DMS153 treated with DMSO at 0.1 percent for 48 hours (cell line): Measurements from ENCODE around the gene NOL9.

Source experiments
- DNase-seq: peaks from one replicate; lab custom pipeline; 2025; ENCODE audit not compliant: unreplicated experiment; lab: John Stamatoyannopoulos, UW

NOL9 gene

DNA sequence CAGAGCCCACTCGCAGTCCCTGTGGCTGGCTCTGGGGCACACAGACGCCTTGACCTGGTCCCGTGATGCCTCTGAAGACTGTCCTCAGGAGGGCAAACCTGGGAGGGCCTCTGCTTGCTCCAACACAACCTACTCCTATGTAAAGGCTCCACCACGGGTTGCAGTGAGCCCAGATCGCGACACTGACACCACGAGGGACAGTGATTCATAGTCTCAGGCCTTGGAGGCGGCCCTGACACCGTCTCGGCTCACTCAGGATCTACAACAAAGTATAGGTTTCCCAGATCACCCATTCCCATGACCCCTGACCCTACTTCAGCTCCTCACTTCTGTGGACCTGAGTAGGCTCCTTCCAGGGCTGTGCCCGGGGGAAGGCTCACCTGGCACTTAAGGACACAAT is 28.0 kb downstream of the NOL9 start:
- no peak for DNase-seq

DNA sequence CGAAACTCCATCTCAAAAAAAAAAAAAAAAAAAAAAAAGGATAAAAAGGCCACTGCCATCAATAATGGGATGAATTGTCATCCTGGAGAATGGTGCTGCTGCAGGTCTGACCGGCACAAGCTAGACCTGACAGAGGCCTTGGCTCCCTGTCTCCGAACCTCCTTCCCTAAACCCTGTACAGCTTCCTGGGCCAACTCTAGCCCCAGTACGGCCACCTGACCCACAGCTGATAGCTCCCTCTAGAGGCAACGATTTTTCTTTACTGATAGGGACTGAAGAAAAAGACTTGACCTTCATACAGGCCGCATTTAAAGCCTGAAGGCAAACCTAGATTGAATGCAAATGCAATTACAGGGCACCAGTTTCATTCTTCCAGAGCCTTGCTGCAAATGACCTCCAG is 30.7 kb downstream of the NOL9 start:
- no peak for DNase-seq

DNA sequence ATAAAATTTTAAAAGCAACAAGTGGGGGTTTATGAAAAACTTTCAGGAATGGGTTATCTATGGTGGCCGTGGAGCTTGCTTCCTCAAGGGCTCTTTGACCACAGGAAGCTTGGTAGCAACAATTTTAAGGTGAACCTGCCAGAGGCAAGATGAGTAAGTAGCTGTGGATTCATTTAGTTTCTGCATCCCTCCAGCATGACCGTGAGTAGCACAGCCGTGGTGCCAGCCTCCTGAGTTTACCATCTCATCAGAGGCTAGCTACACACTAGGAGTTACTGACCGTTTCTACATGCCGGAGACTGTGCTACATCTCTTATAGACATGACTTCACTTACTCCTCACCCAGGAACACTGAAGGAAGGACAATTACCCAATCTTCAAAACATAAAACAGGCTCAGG is 32.8 kb downstream of the NOL9 start:
- DNase-seq, result no peak

DNA sequence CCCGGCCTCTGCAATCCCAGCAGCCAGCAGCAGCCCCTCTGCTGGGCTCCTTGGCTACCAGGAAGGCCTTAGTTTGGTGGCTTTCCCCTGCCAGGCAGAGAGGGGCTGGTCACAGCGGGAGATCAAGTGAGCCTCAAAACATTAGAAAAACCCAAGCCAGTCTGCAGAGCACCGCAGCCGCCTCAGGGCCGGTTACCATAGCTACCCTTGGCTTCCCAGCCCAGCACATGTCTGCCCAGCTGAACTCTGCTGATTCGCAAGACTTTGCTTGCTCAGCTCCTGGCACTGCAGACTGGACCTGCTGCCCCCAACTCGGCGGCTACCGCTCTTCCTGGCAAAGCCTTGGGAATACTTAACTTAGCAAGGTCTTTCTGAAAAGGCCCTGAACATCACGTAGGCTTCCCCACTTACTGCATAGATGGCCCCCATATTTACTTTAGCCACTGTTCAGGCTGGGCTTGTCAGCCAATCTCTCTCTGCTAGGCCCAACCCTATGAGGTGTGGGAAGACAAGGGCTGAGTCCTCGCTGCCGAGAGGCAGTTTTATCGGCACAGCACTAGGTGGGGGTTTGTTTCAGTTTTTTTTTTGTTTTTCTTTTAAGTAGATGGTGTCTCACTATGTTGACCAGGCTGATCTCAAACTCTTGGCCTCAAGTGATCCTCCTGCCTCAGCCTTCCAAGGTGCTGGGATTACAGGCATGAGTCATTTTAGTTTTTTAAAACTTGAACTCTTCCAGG is 34.2 kb downstream of the NOL9 start:
- DNase-seq, result peak; percentile 72

GRCh38 chr1:6519491-6519934 is 34.8 kb downstream of the NOL9 start:
- DNase-seq, result no peak

- no peak for DNase-seq
These were observed 36.9 kb downstream of the NOL9 start for GRCh38 chr1:6517435-6517851.

GRCh38 chr1:6515771-6516170 is 38.5 kb downstream of the NOL9 start:
- DNase-seq, result no peak

- DNase-seq, result no peak
These were observed 41.0 kb downstream of the NOL9 start for GRCh38 chr1:6513320-6513801.

DNA sequence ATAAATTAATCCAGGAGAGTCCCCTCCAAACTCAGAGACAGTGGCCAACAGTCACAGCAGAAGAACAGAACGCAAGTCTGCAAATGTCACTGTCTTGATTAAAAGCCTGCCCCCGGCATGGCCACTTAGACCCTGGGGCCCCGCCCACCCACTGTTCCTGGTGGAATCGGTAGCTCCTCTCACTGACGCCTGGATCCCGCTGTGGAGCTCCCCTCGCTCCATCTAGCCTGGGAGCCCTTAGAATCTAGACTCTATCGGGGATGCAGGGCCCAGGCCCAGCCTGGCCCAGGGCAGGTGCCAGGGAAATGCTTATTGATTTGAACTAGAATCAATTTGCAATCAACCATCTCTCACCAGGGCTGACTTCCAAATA is 41.4 kb downstream of the NOL9 start:
- no peak for DNase-seq

- DNase-seq, result no peak
These were observed 41.9 kb downstream of the NOL9 start for GRCh38 chr1:6512245-6512907.

DNA sequence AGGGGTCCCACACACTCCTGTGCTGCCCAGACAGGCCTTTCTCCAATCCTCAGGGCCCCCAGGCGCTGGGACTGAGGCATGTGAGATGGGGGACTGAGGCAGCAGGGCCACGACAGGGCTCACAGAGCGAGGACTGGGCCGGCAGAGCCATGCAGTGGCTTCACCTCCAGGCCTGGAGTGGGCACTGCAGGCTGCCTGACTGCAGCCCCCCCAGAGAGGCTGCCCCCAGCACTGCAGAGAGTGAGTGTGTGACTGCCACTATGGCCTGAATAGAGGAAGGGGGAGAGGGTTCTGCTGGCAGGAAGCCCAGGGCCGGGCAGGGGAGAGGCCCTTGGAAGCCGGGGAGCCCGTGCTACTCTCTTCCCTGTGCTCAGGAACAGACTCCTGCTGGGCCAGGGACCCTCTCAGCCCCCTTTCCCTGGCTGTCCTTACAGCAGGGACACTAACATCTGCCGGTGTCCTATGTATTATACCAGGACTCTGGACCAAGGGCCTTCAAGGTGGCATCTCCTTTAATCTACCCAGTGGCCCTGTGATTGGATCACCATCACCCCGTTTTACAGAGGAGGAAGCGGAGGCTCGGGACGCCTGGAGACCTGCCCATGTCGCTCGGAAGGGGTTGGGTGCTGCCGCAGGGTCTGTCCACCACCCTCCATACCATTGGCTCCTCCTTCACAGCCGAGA is 42.6 kb downstream of the NOL9 start:
- DNase-seq, result no peak

DNA sequence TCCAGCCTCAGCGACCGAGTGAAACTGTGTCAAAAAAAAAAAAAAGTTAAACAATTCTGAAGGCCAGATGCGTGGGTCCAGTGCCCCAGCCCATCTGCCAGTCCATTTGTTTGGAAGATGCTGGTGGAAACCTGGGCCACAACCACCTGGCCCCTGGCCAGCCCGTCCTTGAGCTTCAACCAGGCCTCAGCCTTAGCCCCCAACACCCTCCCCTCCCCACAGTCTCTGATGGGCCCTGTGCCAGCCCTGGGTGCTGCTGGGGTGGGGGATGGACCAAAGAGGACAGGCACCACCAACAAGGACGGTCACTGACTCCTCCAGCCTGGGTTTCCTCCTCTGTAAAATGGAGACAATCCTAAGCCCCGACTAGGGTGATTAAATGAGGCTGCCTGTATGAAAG is 43.3 kb downstream of the NOL9 start:
- no peak for DNase-seq

DNA sequence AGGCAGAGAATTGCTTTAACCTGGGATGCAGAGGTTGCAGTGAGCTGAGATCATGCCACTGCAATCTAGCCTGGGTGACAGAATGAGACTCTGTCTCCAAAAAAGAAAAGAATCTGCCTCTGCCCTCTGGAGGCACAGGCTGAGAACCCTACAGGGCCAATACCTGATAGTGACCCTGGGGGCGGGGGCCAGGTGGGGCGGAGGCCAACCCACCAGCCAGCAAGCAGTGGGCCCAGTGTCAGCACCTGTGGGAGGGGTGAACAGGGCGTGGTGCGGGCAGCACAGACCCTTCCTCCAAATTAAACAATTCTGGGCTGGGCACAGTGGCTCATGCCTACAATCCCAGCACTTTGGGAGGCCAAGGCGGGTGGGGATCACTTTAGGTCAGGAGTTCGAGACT is 43.8 kb downstream of the NOL9 start:
- DNase-seq, result no peak

GRCh38 chr1:6509919-6510291 is 44.4 kb downstream of the NOL9 start:
- DNase-seq, result no peak

GRCh38 chr1:6509220-6509918 is 44.9 kb downstream of the NOL9 start:
- DNase-seq, result no peak

DNA sequence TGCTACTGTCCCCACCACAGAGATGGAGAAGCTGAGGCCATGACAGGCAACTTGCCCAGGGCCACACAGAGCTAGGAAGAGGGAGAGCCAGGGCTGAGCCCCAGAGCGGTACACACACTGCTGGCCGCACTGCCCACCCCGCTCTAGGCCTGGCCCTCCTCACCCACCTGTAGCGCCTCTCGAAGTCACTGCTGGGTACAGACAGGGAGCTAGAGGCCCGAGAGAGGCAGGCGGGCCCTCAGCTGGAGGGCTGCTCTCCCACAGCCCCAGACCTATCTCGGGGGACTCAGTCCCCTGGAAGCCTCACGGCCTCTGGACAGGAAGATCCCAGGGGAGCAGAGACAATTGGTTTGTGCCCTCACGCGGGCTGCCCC is 45.5 kb downstream of the NOL9 start:
- no peak for DNase-seq

GRCh38 chr1:6508154-6508815 is 46.0 kb downstream of the NOL9 start:
- DNase-seq, result no peak

GRCh38 chr1:6507461-6507911 is 46.8 kb downstream of the NOL9 start:
- no peak for DNase-seq

GRCh38 chr1:6507037-6507428 is 47.3 kb downstream of the NOL9 start:
- DNase-seq, result no peak

- DNase-seq, result no peak
These were observed 47.9 kb downstream of the NOL9 start for GRCh38 chr1:6506210-6507036.
